HepG2 (cell line): Measurements from ENCODE around the gene CCN6. TPM values are rescaled to one million over a fixed set of nuclear protein-coding genes. Genes with fewer than 3 reads are reported as not detected.

Experiments used
- ASH2L ChIP-seq: fragments of 300-600, 200-600 bp; sonication (generic); IDR thresholded peaks from 2 replicates; pipeline ENCODE4 v1.7.0; 2017; ENCODE audit warnings: low read depth, mild to moderate bottlenecking, moderate library complexity, mixed read lengths, low read length; ENCODE audit not compliant: insufficient read length
- ETV5 ChIP-seq: IDR thresholded peaks from 2 replicates; pipeline ENCODE4 v1.6.1; 2018; ENCODE audit warnings: missing biosample characterization, missing genetic modification reagents, inconsistent platforms, borderline replicate concordance
- GFI1 ChIP-seq: sonication (generic); formaldehyde crosslinking; IDR thresholded peaks from 2 replicates; pipeline ENCODE4 v1.5.0; 2020; ENCODE audit warnings: missing genetic modification reagents, mild to moderate bottlenecking, borderline replicate concordance
- HDAC6 ChIP-seq: fragments of 200-600 bp; sonication (generic); IDR thresholded peaks from 2 replicates; pipeline ENCODE4 v1.7.0; 2017; ENCODE audit warnings: mild to moderate bottlenecking, antibody characterized with exemption, low read length, low read depth
- HMG20A ChIP-seq: IDR thresholded peaks from 2 replicates; pipeline ENCODE4 v1.6.1; 2016; ENCODE audit warnings: borderline replicate concordance
- HOXA3 ChIP-seq: sonication (generic); formaldehyde crosslinking; IDR thresholded peaks from 2 replicates; pipeline ENCODE4 v1.5.0; 2020; ENCODE audit warnings: missing genetic modification reagents
- NCOR1 ChIP-seq: fragments of 200-600 bp; sonication (generic); IDR thresholded peaks from 2 replicates; pipeline ENCODE4 v1.7.0; 2017; ENCODE audit warnings: antibody characterized with exemption, low read length, borderline replicate concordance
- NFKB2 ChIP-seq: sonication (generic); formaldehyde crosslinking; IDR thresholded peaks from 2 replicates; pipeline ENCODE4 v1.4.0; 2020; ENCODE audit warnings: missing genetic modification reagents, borderline replicate concordance
- PITX1 ChIP-seq: sonication (generic); formaldehyde crosslinking; IDR thresholded peaks from 2 replicates; pipeline ENCODE4 v1.5.1; 2020; ENCODE audit warnings: mild to moderate bottlenecking, missing genetic modification reagents
- RAD51 ChIP-seq: fragments of 450-650 bp; IDR thresholded peaks from 2 replicates; pipeline ENCODE4 v1.6.1; 2016; ENCODE audit warnings: borderline replicate concordance
- SALL1 ChIP-seq: sonication (generic); formaldehyde crosslinking; IDR thresholded peaks from 2 replicates; pipeline ENCODE4 v1.8.0; 2022; ENCODE audit warnings: mild to moderate bottlenecking, missing genetic modification reagents
- SCMH1 ChIP-seq: sonication (generic); formaldehyde crosslinking; IDR thresholded peaks from 2 replicates; pipeline ENCODE4 v1.9.0; 2021; ENCODE audit warnings: missing genetic modification reagents, mild to moderate bottlenecking, borderline replicate concordance
- ZFY ChIP-seq: sonication (generic); formaldehyde crosslinking; IDR thresholded peaks from 2 replicates; pipeline ENCODE4 v1.4.0; 2020; ENCODE audit warnings: missing genetic modification reagents
- ZNF235 ChIP-seq: sonication (generic); formaldehyde crosslinking; IDR thresholded peaks from 2 replicates; pipeline ENCODE4 v1.8.1; 2023; ENCODE audit warnings: mild to moderate bottlenecking, missing genetic modification reagents, borderline replicate concordance
- ZNF280B ChIP-seq: sonication (generic); formaldehyde crosslinking; IDR thresholded peaks from 2 replicates; pipeline ENCODE4 v1.5.0; 2020; ENCODE audit warnings: missing genetic modification reagents, mild to moderate bottlenecking, borderline replicate concordance
- ZNF292 ChIP-seq: sonication (generic); formaldehyde crosslinking; IDR thresholded peaks from 2 replicates; pipeline ENCODE4 v1.8.1; 2022; ENCODE audit warnings: mild to moderate bottlenecking, low read depth, missing genetic modification reagents, borderline replicate concordance
- ZNF34 ChIP-seq: sonication (generic); formaldehyde crosslinking; IDR thresholded peaks from 2 replicates; pipeline ENCODE4 v1.4.0; 2020; ENCODE audit warnings: mild to moderate bottlenecking, missing genetic modification reagents, borderline replicate concordance
- ZNF354B ChIP-seq: sonication (generic); formaldehyde crosslinking; IDR thresholded peaks from 2 replicates; pipeline ENCODE4 v1.8.0; 2022; ENCODE audit warnings: mild to moderate bottlenecking, missing genetic modification reagents
- ZNF512B ChIP-seq: sonication (generic); formaldehyde crosslinking; IDR thresholded peaks from 2 replicates; pipeline ENCODE4 v1.5.1; 2020; ENCODE audit warnings: missing genetic modification reagents, mild to moderate bottlenecking, borderline replicate concordance
- ZNF660 ChIP-seq: sonication (generic); formaldehyde crosslinking; IDR thresholded peaks from 2 replicates; pipeline ENCODE4 v1.5.1; 2020; ENCODE audit warnings: mild to moderate bottlenecking, low read depth, missing genetic modification reagents, borderline replicate concordance
- ZNF720 ChIP-seq: sonication (generic); formaldehyde crosslinking; IDR thresholded peaks from 2 replicates; pipeline ENCODE4 v1.4.0; 2020; ENCODE audit warnings: missing genetic modification reagents
- polyA plus RNA-seq, 8 experiments: library from polyadenylated mRNA; depleted of rRNA in 3 of 8; stranded (reverse) in 7 of 8; unstranded in 1 of 8; fragments of >200 nt; fragmentation: Illumina TruSeq in 4 of 8; extraction: Trizol in 4 of 8; gene quantifications; 2 replicates each; pipeline versions ENCODE4 v1.2.1 to v1.2.3, GENCODE V29; 2011 to 2016; ENCODE audit warnings: low read depth in 4 of 8, missing spikeins in 1 of 8, mixed read lengths in 1 of 8; ENCODE audit not compliant: insufficient read depth in 1 of 8
- total RNA-seq, 5 experiments: library from RNA; depleted of rRNA; stranded (reverse); fragments of >200 nt; fragmentation: Illumina TruSeq; extraction: Trizol; gene quantifications; 2 replicates each; pipeline ENCODE4 v1.2.3, GENCODE V29; 2016; ENCODE audit warnings: low read depth in 1 of 5
- TF ChIP-seq, protein P1 (sequence below): sonication (generic); formaldehyde crosslinking; conservative IDR thresholded peaks from 2 replicates; pipeline ENCODE4 v1.4.0; 2020; ENCODE audit warnings: missing genetic modification reagents
- TF ChIP-seq, protein P2 (sequence below): sonication (generic); formaldehyde crosslinking; IDR thresholded peaks from 2 replicates; pipeline ENCODE4 v1.4.0; 2020; ENCODE audit warnings: missing genetic modification reagents

Gene CCN6
- total and polyA plus RNA-seq, 2 of the 13 experiments (the other 11 are each of a cell fraction or from before 2014, with no cell fraction given), result not detected

DNA sequence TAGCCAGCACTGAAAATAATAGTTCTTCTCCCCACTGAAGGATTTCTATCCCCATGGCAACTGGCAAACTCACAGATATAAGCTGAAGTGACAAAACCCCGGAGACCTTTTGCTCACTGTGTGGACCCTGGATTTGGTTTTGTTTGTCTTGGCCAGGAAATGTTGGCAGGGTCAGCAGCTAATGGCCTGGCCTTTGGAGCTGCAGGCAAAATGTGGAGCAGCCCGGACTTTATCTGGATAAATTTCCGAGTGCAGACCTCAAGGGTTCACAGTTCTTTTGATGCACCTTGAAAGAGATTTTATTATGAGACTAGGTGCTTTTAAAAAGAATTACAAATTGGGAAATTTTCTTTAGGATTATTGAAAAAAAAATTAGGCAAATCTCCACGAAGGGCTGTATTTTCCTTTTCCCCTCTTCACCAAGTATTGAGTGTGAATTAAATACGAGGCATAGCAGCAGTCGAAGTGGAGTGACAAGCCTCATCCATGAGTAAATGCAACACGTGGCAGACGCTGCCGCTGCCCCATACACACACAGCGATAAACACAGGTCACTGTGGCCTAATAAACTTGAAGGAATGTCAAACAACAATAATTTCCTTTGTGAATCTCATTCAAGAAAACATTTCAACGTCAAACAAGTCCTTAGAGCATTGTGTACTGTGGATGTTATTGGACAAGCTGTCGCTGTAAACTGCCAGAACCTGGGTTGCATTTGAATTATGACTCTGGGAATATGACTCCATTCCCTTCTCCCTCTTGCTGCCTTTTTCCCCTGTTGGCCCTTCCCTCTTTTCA is 35.1 kb upstream of the CCN6 start (continued):
- TF ChIP-seq ZNF512B (CRISPR knock-in tag), result 0 out of 2 replicates have a peak, but pooled peaks have one; percentile 52
- peak; percentile 99 for TF ChIP-seq PITX1
- no peak for TF ChIP-seq ZNF720
- peak; percentile 90 for TF ChIP-seq SALL1 (CRISPR knock-in tag)
- TF ChIP-seq HMG20A (CRISPR knock-in tag), result peak; percentile 71
- no peak for TF ChIP-seq ZNF280B (CRISPR knock-in tag)
- TF ChIP-seq ZNF235 (CRISPR knock-in tag), result no peak
- no peak for TF ChIP-seq ZFY (CRISPR knock-in tag)
- TF ChIP-seq HOXA3 (CRISPR knock-in tag), result peak; percentile 54; the same call in 1 of the 2 replicates
- peak; percentile 67; the same call in 1 of the 2 replicates for TF ChIP-seq ETV5
- no peak for TF ChIP-seq ZNF660
- peak; percentile 73; the same call in 1 of the 2 replicates for TF ChIP-seq ZNF292 (CRISPR knock-in tag)
- TF ChIP-seq ASH2L, result peak; percentile 71
- 0 out of 2 replicates have a peak, but pooled peaks have one; percentile 49 for TF ChIP-seq ZNF34 (CRISPR knock-in tag)
- no peak for TF ChIP-seq HDAC6
- peak; percentile 71 for TF ChIP-seq NCOR1
- no peak for TF ChIP-seq SCMH1
- TF ChIP-seq, protein P1, sequence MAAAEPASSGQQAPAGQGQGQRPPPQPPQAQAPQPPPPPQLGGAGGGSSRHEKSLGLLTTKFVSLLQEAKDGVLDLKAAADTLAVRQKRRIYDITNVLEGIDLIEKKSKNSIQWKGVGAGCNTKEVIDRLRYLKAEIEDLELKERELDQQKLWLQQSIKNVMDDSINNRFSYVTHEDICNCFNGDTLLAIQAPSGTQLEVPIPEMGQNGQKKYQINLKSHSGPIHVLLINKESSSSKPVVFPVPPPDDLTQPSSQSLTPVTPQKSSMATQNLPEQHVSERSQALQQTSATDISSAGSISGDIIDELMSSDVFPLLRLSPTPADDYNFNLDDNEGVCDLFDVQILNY (CRISPR knock-in tag), result no peak
- TF ChIP-seq, protein P2, sequence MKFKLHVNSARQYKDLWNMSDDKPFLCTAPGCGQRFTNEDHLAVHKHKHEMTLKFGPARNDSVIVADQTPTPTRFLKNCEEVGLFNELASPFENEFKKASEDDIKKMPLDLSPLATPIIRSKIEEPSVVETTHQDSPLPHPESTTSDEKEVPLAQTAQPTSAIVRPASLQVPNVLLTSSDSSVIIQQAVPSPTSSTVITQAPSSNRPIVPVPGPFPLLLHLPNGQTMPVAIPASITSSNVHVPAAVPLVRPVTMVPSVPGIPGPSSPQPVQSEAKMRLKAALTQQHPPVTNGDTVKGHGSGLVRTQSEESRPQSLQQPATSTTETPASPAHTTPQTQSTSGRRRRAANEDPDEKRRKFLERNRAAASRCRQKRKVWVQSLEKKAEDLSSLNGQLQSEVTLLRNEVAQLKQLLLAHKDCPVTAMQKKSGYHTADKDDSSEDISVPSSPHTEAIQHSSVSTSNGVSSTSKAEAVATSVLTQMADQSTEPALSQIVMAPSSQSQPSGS (CRISPR knock-in tag), result peak; percentile 57; the same call in 1 of the 2 replicates
- no peak for TF ChIP-seq NFKB2
- peak; percentile 97 for TF ChIP-seq GFI1 (CRISPR knock-in tag)
- no peak for TF ChIP-seq RAD51
- TF ChIP-seq ZNF354B (CRISPR knock-in tag), result no peak
